CD4-positive, CD25-positive, alpha-beta regulatory T cell (primary cell): ENCODE results near the gene DIAPH2. TPM values are rescaled to one million over a fixed set of nuclear protein-coding genes. Genes with fewer than 3 reads are reported as not detected.

Experiments used
- ATAC-seq, 2 donors: fragments of 150-1000 bp; cut with Tn5 transposase; one replicate each; pipeline ENCODE4 v1.10.0; 2021; ENCODE audit warnings: low read depth in 2 of 2, moderate number of reproducible peaks in 2 of 2, moderate library complexity in 1 of 2
- DNase-seq, 3 donors: peaks; one replicate each; pipeline versions ENCODE4 v3.0.0 to v3.0.0-alpha.2; 2012 to 2022; ENCODE audit warnings: mixed read lengths in 1 of 3
- H3K27ac ChIP-seq: one replicate; pipeline ENCODE4 v1.7.0; 2013; ENCODE audit warnings: mild to moderate bottlenecking, low read length; ENCODE audit not compliant: insufficient read depth, poor library complexity, severe bottlenecking
- H3K27me3 ChIP-seq: one replicate; pipeline ENCODE4 v1.7.0; 2013; ENCODE audit warnings: low read length; ENCODE audit not compliant: control insufficient read depth, insufficient read depth
- H3K36me3 ChIP-seq: one replicate; pipeline ENCODE4 v1.7.0; 2013; ENCODE audit warnings: mild to moderate bottlenecking, low read length, moderate library complexity; ENCODE audit not compliant: control insufficient read depth, insufficient read depth
- H3K4me1 ChIP-seq: 2 replicates; pipeline ENCODE4 v1.7.0; 2013; ENCODE audit warnings: mild to moderate bottlenecking, low read length; ENCODE audit not compliant: insufficient read depth, control insufficient read depth, poor library complexity, severe bottlenecking
- H3K4me3 ChIP-seq: one replicate; pipeline ENCODE4 v1.7.0; 2013; ENCODE audit warnings: low read depth, mild to moderate bottlenecking, low read length, moderate library complexity
- H3K9me3 ChIP-seq, 2 experiments: 1 replicate in 1 of 2; 2 replicates in 1 of 2; pipeline ENCODE4 v1.7.0; 2013; ENCODE audit warnings: low read length in 2 of 2, mild to moderate bottlenecking in 1 of 2, moderate library complexity in 1 of 2; ENCODE audit not compliant: control insufficient read depth in 2 of 2
- H3K27ac Mint-ChIP-seq, 3 donors: one replicate each; pipeline ENCODE4 v1.8.0; 2020 to 2022; ENCODE audit warnings: mild to moderate bottlenecking in 3 of 3, mixed read lengths in 3 of 3, moderate library complexity in 2 of 3
- H3K27me3 Mint-ChIP-seq: one replicate; pipeline ENCODE4 v1.8.0; 2022; ENCODE audit warnings: mild to moderate bottlenecking, mixed read lengths
- H3K36me3 Mint-ChIP-seq: one replicate; pipeline ENCODE4 v1.8.0; 2020; ENCODE audit warnings: mixed read lengths
- H3K4me1 Mint-ChIP-seq, 4 donors: one replicate each; pipeline ENCODE4 v1.8.0; 2020 to 2022; ENCODE audit warnings: mixed read lengths in 4 of 4, mild to moderate bottlenecking in 1 of 4
- H3K4me3 Mint-ChIP-seq, 4 donors: one replicate each; pipeline ENCODE4 v1.8.0; 2020 to 2022; ENCODE audit warnings: mild to moderate bottlenecking in 4 of 4, mixed read lengths in 4 of 4, moderate library complexity in 3 of 4
- H3K9me3 Mint-ChIP-seq, 7 donors: one replicate each; pipeline ENCODE4 v1.8.0; 2020 to 2022; ENCODE audit warnings: mixed read lengths in 7 of 7, mild to moderate bottlenecking in 3 of 7, moderate library complexity in 2 of 7
- polyA plus RNA-seq, 4 donors: library from polyadenylated mRNA; unstranded; fragments of 300-500 nt; fragmentation: Illumina TruSeq; gene quantifications; one replicate each; pipeline ENCODE4 v1.2.3, GENCODE V29; 2021
- total RNA-seq: library from RNA; stranded (reverse); gene quantifications from one replicate; pipeline ENCODE4 v1.2.3, GENCODE V29; 2022

Gene DIAPH2
- total and polyA plus RNA-seq, 5 donors from 2014 or later: 6.3 to 17.0 (median 6.6) TPM

- Histone ChIP-seq H3K27me3 (no peaks in the 10 kb centered on the region), H3K9me3 (no peaks in the 10 kb centered on the region), H3K27ac (no peak overlapping the region), H3K4me3 (no peak overlapping the region), H3K36me3 (no peaks in the 10 kb centered on the region), H3K4me1 (no peaks in the 10 kb centered on the region)
- Mint-ChIP-seq H3K36me3 (no peaks in the 10 kb centered on the region), H3K27me3 (no peaks in the 10 kb centered on the region), H3K27ac (no peak overlapping the region), H3K4me1 (peaks cover 0 to 8% (median 2%) of the 10 kb centered on the region in 4 donors), H3K4me3 (no peak overlapping the region), H3K9me3 (no peaks in the 10 kb centered on the region)
- ATAC-seq (no peak), DNase-seq (no peak)
Observed at GRCh38 chrX:97060020-97060419, 375.4 kb downstream of the DIAPH2 start.

GRCh38 chrX:97065066-97065465 is 380.4 kb downstream of the DIAPH2 start:
- no peaks in the 10 kb centered on the region for H3K27me3 ChIP-seq
- Mint-ChIP-seq H3K36me3 (no peaks in the 10 kb centered on the region), H3K4me1 (peaks cover 0 to 4% (median 2%) of the 10 kb centered on the region in 4 donors), H3K27ac (no peak overlapping the region), H3K27me3 (no peaks in the 10 kb centered on the region), H3K4me3 (no peak overlapping the region), H3K9me3 (no peaks in the 10 kb centered on the region)
- no peaks in the 10 kb centered on the region for H3K4me1 ChIP-seq
- DNase-seq (no peak), ATAC-seq (no peak)
- H3K4me3 ChIP-seq: no peak overlapping the region
- H3K36me3 ChIP-seq: no peaks in the 10 kb centered on the region
- H3K27ac ChIP-seq: no peak overlapping the region
- H3K9me3 ChIP-seq: no peaks in the 10 kb centered on the region

- no peaks in the 10 kb centered on the region for H3K36me3 ChIP-seq
- Mint-ChIP-seq H3K9me3 (no peaks in the 10 kb centered on the region), H3K36me3 (no peaks in the 10 kb centered on the region), H3K4me1 (peaks cover 0 to 4% (median 2%) of the 10 kb centered on the region in 4 donors), H3K4me3 (no peak overlapping the region), H3K27me3 (no peaks in the 10 kb centered on the region), H3K27ac (no peak overlapping the region)
- H3K4me1 ChIP-seq: no peaks in the 10 kb centered on the region
- no peak overlapping the region for H3K4me3 ChIP-seq
- no peaks in the 10 kb centered on the region for H3K9me3 ChIP-seq
- DNase-seq: no peak
- no peak overlapping the region for H3K27ac ChIP-seq
- H3K27me3 ChIP-seq: no peaks in the 10 kb centered on the region
- no peak for ATAC-seq
Observed at GRCh38 chrX:97065973-97066372, 381.3 kb downstream of the DIAPH2 start.

GRCh38 chrX:97066381-97066780 is 381.7 kb downstream of the DIAPH2 start:
- ATAC-seq: no peak
- Histone ChIP-seq H3K36me3 (no peaks in the 10 kb centered on the region), H3K4me1 (no peaks in the 10 kb centered on the region), H3K4me3 (no peak overlapping the region), H3K27ac (no peak overlapping the region), H3K27me3 (no peaks in the 10 kb centered on the region), H3K9me3 (no peaks in the 10 kb centered on the region)
- Mint-ChIP-seq H3K36me3 (no peaks in the 10 kb centered on the region), H3K27ac (no peak overlapping the region), H3K9me3 (no peaks in the 10 kb centered on the region), H3K27me3 (no peaks in the 10 kb centered on the region), H3K4me1 (peaks cover 0 to 4% (median 2%) of the 10 kb centered on the region in 4 donors), H3K4me3 (no peak overlapping the region)
- no peak for DNase-seq

GRCh38 chrX:97070346-97070745 is 385.7 kb downstream of the DIAPH2 start:
- Mint-ChIP-seq H3K36me3 (no peaks in the 10 kb centered on the region), H3K9me3 (no peaks in the 10 kb centered on the region), H3K4me3 (no peak overlapping the region), H3K27me3 (no peaks in the 10 kb centered on the region), H3K27ac (no peak overlapping the region), H3K4me1 (no peaks in the 10 kb centered on the region)
- ATAC-seq (no peak), DNase-seq (no peak)
- H3K36me3 ChIP-seq: no peaks in the 10 kb centered on the region
- H3K9me3 ChIP-seq: no peaks in the 10 kb centered on the region
- no peak overlapping the region for H3K4me3 ChIP-seq
- H3K27me3 ChIP-seq: no peaks in the 10 kb centered on the region
- H3K27ac ChIP-seq: no peak overlapping the region
- H3K4me1 ChIP-seq: no peaks in the 10 kb centered on the region

GRCh38 chrX:97074400-97074799 is 389.8 kb downstream of the DIAPH2 start:
- no peaks in the 10 kb centered on the region for H3K27me3 ChIP-seq
- Mint-ChIP-seq H3K36me3 (no peaks in the 10 kb centered on the region), H3K27me3 (no peaks in the 10 kb centered on the region), H3K27ac (no peak overlapping the region), H3K4me1 (no peaks in the 10 kb centered on the region), H3K4me3 (no peak overlapping the region), H3K9me3 (no peaks in the 10 kb centered on the region)
- no peaks in the 10 kb centered on the region for H3K4me1 ChIP-seq
- no peak for DNase-seq
- no peaks in the 10 kb centered on the region for H3K36me3 ChIP-seq
- no peak for ATAC-seq
- H3K27ac ChIP-seq: no peak overlapping the region
- no peak overlapping the region for H3K4me3 ChIP-seq
- H3K9me3 ChIP-seq: no peaks in the 10 kb centered on the region

- Mint-ChIP-seq H3K4me3 (no peak overlapping the region), H3K27ac (no peak overlapping the region), H3K27me3 (no peaks in the 10 kb centered on the region), H3K4me1 (peaks cover 0 to 4% (median 0%) of the 10 kb centered on the region in 4 donors), H3K9me3 (peaks cover 0 to 5% (median 0%) of the 10 kb centered on the region in 7 donors), H3K36me3 (no peaks in the 10 kb centered on the region)
- H3K4me1 ChIP-seq: no peaks in the 10 kb centered on the region
- ATAC-seq (no peak), DNase-seq (no peak)
- H3K4me3 ChIP-seq: no peak overlapping the region
- no peaks in the 10 kb centered on the region for H3K27me3 ChIP-seq
- no peaks in the 10 kb centered on the region for H3K36me3 ChIP-seq
- no peak overlapping the region for H3K27ac ChIP-seq
- no peaks in the 10 kb centered on the region for H3K9me3 ChIP-seq
Observed at GRCh38 chrX:97089116-97089515, 404.5 kb downstream of the DIAPH2 start.

GRCh38 chrX:97096385-97096784 is 411.7 kb downstream of the DIAPH2 start:
- Histone ChIP-seq H3K27me3 (no peaks in the 10 kb centered on the region), H3K4me3 (no peak overlapping the region), H3K4me1 (no peaks in the 10 kb centered on the region), H3K36me3 (no peaks in the 10 kb centered on the region), H3K9me3 (no peaks in the 10 kb centered on the region), H3K27ac (no peak overlapping the region)
- Mint-ChIP-seq H3K27me3 (no peaks in the 10 kb centered on the region), H3K36me3 (peaks cover 3% of the 10 kb centered on the region), H3K27ac (no peak overlapping the region), H3K4me1 (peaks cover 0 to 10% (median 0%) of the 10 kb centered on the region in 4 donors), H3K4me3 (no peak overlapping the region), H3K9me3 (no peaks in the 10 kb centered on the region)
- DNase-seq (no peak), ATAC-seq (no peak)
